Neuronal stem cell (in vitro differentiated cells): Measurements from ENCODE around the gene GC.

Experiments used
- DNase-seq: peaks from one replicate; pipeline ENCODE4 v3.0.0-alpha.2; 2013; ENCODE audit warnings: low spot score
- H2AFZ ChIP-seq: one replicate; pipeline ENCODE4 v1.6.1; 2013; ENCODE audit warnings: mild to moderate bottlenecking, low read length, inconsistent platforms
- H2AK5ac ChIP-seq: 2 replicates; pipeline ENCODE4 v1.6.1; 2013; ENCODE audit warnings: low read depth, mild to moderate bottlenecking, inconsistent platforms, low read length, moderate library complexity, mixed read lengths
- H2BK120ac ChIP-seq: 2 replicates; pipeline ENCODE4 v1.6.1; 2013; ENCODE audit warnings: low read depth, mild to moderate bottlenecking, inconsistent platforms, low read length, moderate library complexity, mixed read lengths
- H2BK12ac ChIP-seq: one replicate; pipeline ENCODE4 v1.6.1; 2013; ENCODE audit warnings: low read length, inconsistent platforms
- H2BK15ac ChIP-seq: 2 replicates; pipeline ENCODE4 v1.6.1; 2013; ENCODE audit warnings: mild to moderate bottlenecking, low read length, inconsistent platforms, mixed read lengths
- H2BK5ac ChIP-seq: one replicate; pipeline ENCODE4 v1.6.1; 2013; ENCODE audit warnings: inconsistent platforms, mild to moderate bottlenecking, low read length, moderate library complexity
- H3K14ac ChIP-seq: one replicate; pipeline ENCODE4 v1.6.1; 2013; ENCODE audit warnings: low read length, inconsistent platforms
- H3K18ac ChIP-seq: 2 replicates; pipeline ENCODE4 v1.6.1; 2013; ENCODE audit warnings: low read length, inconsistent platforms
- H3K23ac ChIP-seq: 2 replicates; pipeline ENCODE4 v1.6.1; 2013; ENCODE audit warnings: low read depth, mild to moderate bottlenecking, mixed read lengths, low read length, inconsistent platforms; ENCODE audit not compliant: poor library complexity
- H3K27ac ChIP-seq: replicated peaks from 3 replicates; pipeline ENCODE4 v1.5.1; 2013; ENCODE audit warnings: low read length, inconsistent platforms
- H3K27me3 ChIP-seq, 3 experiments: 2 replicates each; pipeline ENCODE4 v1.6.1; 2013; ENCODE audit warnings: low read length in 3 of 3, mild to moderate bottlenecking in 2 of 3, inconsistent platforms in 1 of 3, low read depth in 1 of 3, mixed read lengths in 1 of 3, moderate library complexity in 1 of 3; ENCODE audit not compliant: control insufficient read depth in 3 of 3, insufficient read depth in 3 of 3
- H3K36me3 ChIP-seq, 2 donors: replicated peaks in 1 of 2; 2 replicates each; pipeline ENCODE4 v1.6.1; 2013; ENCODE audit warnings: low read length in 2 of 2; ENCODE audit not compliant: control insufficient read depth in 2 of 2, insufficient read depth in 2 of 2
- H3K4ac ChIP-seq: 2 replicates; pipeline ENCODE4 v1.6.1; 2013; ENCODE audit warnings: inconsistent platforms, mild to moderate bottlenecking, low read length, moderate library complexity
- H3K4me1 ChIP-seq, 2 donors: 1 replicate in 1 of 2; 2 replicates in 1 of 2; pipeline ENCODE4 v1.6.1; 2013; ENCODE audit warnings: low read length in 2 of 2, low read depth in 1 of 2; ENCODE audit not compliant: control insufficient read depth in 2 of 2, insufficient read depth in 1 of 2
- H3K4me2 ChIP-seq: one replicate; pipeline ENCODE4 v1.6.1; 2013; ENCODE audit warnings: mild to moderate bottlenecking, low read length, inconsistent platforms; ENCODE audit not compliant: insufficient read depth, poor library complexity, severe bottlenecking
- H3K4me3 ChIP-seq, 2 donors: 2 replicates each; pipeline ENCODE4 v1.5.1; 2013; ENCODE audit warnings: low read length in 2 of 2, mild to moderate bottlenecking in 2 of 2, inconsistent platforms in 1 of 2, moderate library complexity in 1 of 2
- H3K79me1 ChIP-seq: one replicate; pipeline ENCODE4 v1.6.1; 2013; ENCODE audit warnings: low read depth, mild to moderate bottlenecking, inconsistent platforms, low read length, moderate library complexity
- H3K9ac ChIP-seq: one replicate; pipeline ENCODE4 v1.6.1; 2013; ENCODE audit warnings: mild to moderate bottlenecking, low read depth, low read length, inconsistent platforms; ENCODE audit not compliant: poor library complexity
- H3K9me3 ChIP-seq, 2 donors: replicated peaks in 1 of 2; 2 replicates each; pipeline versions ENCODE3 to v1.6.1; 2013; ENCODE audit warnings: low read length in 2 of 2, mild to moderate bottlenecking in 2 of 2, inconsistent platforms in 1 of 2, low read depth in 1 of 2, mixed read lengths in 1 of 2, moderate library complexity in 1 of 2; ENCODE audit not compliant: control insufficient read depth in 2 of 2, insufficient read depth in 1 of 2
- H4K8ac ChIP-seq: one replicate; pipeline ENCODE4 v1.6.1; 2013; ENCODE audit warnings: low read depth, mild to moderate bottlenecking, inconsistent platforms, low read length, moderate library complexity
- H4K91ac ChIP-seq: one replicate; pipeline ENCODE4 v1.6.1; 2013; ENCODE audit warnings: low read length, low read depth, mild to moderate bottlenecking, inconsistent platforms; ENCODE audit not compliant: poor library complexity
- WGBS, 2 donors: extraction: QIAGEN DNeasy Blood & Tissue Kit; methylation state at CpG; one replicate each; pipeline ENCODE4 v1.1.7; 2013; ENCODE audit warnings: missing lambda C conversion rate in 2 of 2, mixed read lengths in 1 of 2; ENCODE audit not compliant: insufficient read length in 2 of 2, insufficient replicate concordance in 1 of 2; ENCODE audit errors: extremely low coverage in 2 of 2; 5-methylcytosine and 5-hydroxymethylcytosine counted together

GC gene

GRCh38 chr4:71769434-71769833, 14.4 kb downstream of the GC start:
- Histone ChIP-seq H3K36me3 (no peaks in the 10 kb centered on the region), H3K27me3 (no peaks in the 10 kb centered on the region), H2AFZ (no peak overlapping the region), H4K8ac (no peak overlapping the region), H3K18ac (no peak overlapping the region), H3K79me1 (no peaks in the 10 kb centered on the region), H2BK120ac (no peak overlapping the region), H3K4me3 (no peak overlapping the region), H3K27ac (no peak overlapping the region), H2BK12ac (no peak overlapping the region), H3K4me2 (no peak overlapping the region), H2AK5ac (no peak overlapping the region), H3K23ac (no peak overlapping the region), H3K14ac (no peak overlapping the region), H2BK5ac (no peak overlapping the region), H3K4ac (no peak overlapping the region), H3K4me1 (no peaks in the 10 kb centered on the region), H2BK15ac (no peak overlapping the region), H3K9ac (no peak overlapping the region), H4K91ac (no peak overlapping the region), H3K9me3 (no peaks in the 10 kb centered on the region)
- no CpG with 5 or more reads among the region's 3 CpGs for WGBS, 2 donors
- DNase-seq: no peak

DNA sequence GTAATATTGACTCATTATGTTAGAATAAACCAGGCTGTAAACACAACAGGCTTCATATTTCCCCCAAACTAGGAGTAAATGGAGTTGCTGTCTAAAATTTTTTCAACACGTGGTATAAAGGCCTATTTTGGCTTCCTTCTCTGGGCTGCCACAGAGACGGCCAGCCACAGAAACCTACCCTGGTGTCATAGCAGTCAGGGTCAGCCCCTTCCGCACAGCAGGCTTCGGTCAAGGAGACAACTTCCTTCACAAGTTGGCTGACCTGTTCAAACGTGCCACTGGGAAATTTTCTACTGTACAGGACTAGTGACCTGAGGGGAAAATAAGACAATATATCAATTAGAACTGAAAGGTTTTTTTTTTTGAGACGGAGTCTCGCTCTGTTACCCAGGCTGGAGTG, 15.8 kb downstream of the GC start:
- Histone ChIP-seq H3K4me1 (no peaks in the 10 kb centered on the region), H4K91ac (no peak overlapping the region), H3K9me3 (no peaks in the 10 kb centered on the region), H3K4ac (no peak overlapping the region), H3K79me1 (no peaks in the 10 kb centered on the region), H3K14ac (no peak overlapping the region), H2BK12ac (no peak overlapping the region), H3K27ac (no peak overlapping the region), H3K9ac (no peak overlapping the region), H3K4me2 (no peak overlapping the region), H2AK5ac (no peak overlapping the region), H3K27me3 (no peaks in the 10 kb centered on the region), H3K4me3 (no peak overlapping the region), H3K36me3 (no peaks in the 10 kb centered on the region), H2AFZ (no peak overlapping the region), H2BK15ac (no peak overlapping the region), H4K8ac (no peak overlapping the region), H2BK120ac (no peak overlapping the region), H3K23ac (no peak overlapping the region), H3K18ac (no peak overlapping the region), H2BK5ac (no peak overlapping the region)
- WGBS, 2 donors: no CpG with 5 or more reads among the region's 7 CpGs
- no peak for DNase-seq

DNA sequence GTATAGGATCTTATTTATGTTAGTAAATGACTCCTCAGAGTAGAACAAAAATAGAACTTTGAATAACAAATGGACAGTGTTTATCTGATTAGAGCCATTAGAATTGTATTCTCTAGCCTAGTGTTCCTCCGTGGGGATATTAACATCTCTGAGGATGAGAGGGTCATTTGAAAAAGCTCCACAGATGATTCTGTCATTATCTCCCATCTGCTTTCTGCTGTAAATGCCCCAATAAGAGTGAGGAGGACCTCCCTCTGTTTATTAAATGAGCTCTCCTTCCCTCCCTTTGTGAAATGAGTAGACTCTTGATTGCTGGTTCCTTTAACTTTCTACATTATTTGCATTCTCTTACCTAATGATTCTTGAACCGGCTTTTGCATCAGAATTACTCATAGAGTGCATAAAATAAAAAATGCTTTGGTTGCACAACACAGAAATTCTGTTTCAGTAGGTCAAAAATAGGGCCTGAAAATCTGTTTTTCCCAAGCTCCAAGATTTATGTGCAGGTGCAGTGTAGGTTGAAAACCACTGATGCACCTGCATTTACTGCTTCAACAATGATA, 18.0 kb downstream of the GC start:
- no peak overlapping the region for H3K27ac ChIP-seq

GRCh38 chr4:71765350-71765749, 18.5 kb downstream of the GC start:
- H2BK12ac ChIP-seq: no peak overlapping the region
- no peak overlapping the region for H3K18ac ChIP-seq
- no peaks in the 10 kb centered on the region for H3K36me3 ChIP-seq
- no CpG with 5 or more reads among the region's 4 CpGs for WGBS, 2 donors
- no peak overlapping the region for H3K27ac ChIP-seq
- no peak overlapping the region for H2BK120ac ChIP-seq
- no peaks in the 10 kb centered on the region for H3K27me3 ChIP-seq
- no peak overlapping the region for H3K4ac ChIP-seq
- H4K8ac ChIP-seq: no peak overlapping the region
- H3K4me1 ChIP-seq: no peaks in the 10 kb centered on the region
- H3K79me1 ChIP-seq: no peaks in the 10 kb centered on the region
- H4K91ac ChIP-seq: no peak overlapping the region
- H3K9me3 ChIP-seq: no peaks in the 10 kb centered on the region
- no peak for DNase-seq
- no peak overlapping the region for H3K23ac ChIP-seq
- no peak overlapping the region for H3K14ac ChIP-seq
- no peak overlapping the region for H2BK5ac ChIP-seq
- no peak overlapping the region for H2AK5ac ChIP-seq
- no peak overlapping the region for H3K4me2 ChIP-seq
- no peak overlapping the region for H3K9ac ChIP-seq
- no peak overlapping the region for H2AFZ ChIP-seq
- H3K4me3 ChIP-seq: no peak overlapping the region
- no peak overlapping the region for H2BK15ac ChIP-seq

More for the DNA sequence above, 18.0 kb downstream of the GC start:
- Histone ChIP-seq H3K9me3 (no peaks in the 10 kb centered on the region), H2BK15ac (no peak overlapping the region), H3K36me3 (no peaks in the 10 kb centered on the region), H2BK5ac (no peak overlapping the region), H3K4me3 (no peak overlapping the region), H4K8ac (no peak overlapping the region), H3K14ac (no peak overlapping the region), H2AFZ (no peak overlapping the region), H3K4me2 (no peak overlapping the region), H2BK12ac (no peak overlapping the region), H3K4ac (no peak overlapping the region), H2BK120ac (no peak overlapping the region), H3K79me1 (no peaks in the 10 kb centered on the region), H4K91ac (no peak overlapping the region), H2AK5ac (no peak overlapping the region), H3K4me1 (no peaks in the 10 kb centered on the region), H3K9ac (no peak overlapping the region), H3K27me3 (no peaks in the 10 kb centered on the region), H3K18ac (no peak overlapping the region), H3K23ac (no peak overlapping the region)
- no CpG with 5 or more reads among the region's 2 CpGs for WGBS, 2 donors
- DNase-seq: no peak
